Renal cortical epithelial cell (primary cell): Measurements from ENCODE around the gene GIMAP5. TPM values are rescaled to one million over a fixed set of nuclear protein-coding genes. Genes with fewer than 3 reads are reported as not detected.
"Not testable (repeated sequence)": the region's sequence is repeated elsewhere in the genome, so short reads cannot be mapped to it uniquely, and the experiment has no call there.

Source experiments
- DNase-seq: peaks from one replicate; pipeline ENCODE4 v3.0.0-alpha.2; 2011; ENCODE audit warnings: low read depth
- total RNA-seq: library from RNA; depleted of rRNA; stranded (reverse); fragments of >200 nt; gene quantifications from 2 replicates; pipeline ENCODE4 v1.2.3, GENCODE V29; 2014

GIMAP5 gene
- total RNA-seq, 1 donor from 2014 or later = 0.20 TPM

DNA sequence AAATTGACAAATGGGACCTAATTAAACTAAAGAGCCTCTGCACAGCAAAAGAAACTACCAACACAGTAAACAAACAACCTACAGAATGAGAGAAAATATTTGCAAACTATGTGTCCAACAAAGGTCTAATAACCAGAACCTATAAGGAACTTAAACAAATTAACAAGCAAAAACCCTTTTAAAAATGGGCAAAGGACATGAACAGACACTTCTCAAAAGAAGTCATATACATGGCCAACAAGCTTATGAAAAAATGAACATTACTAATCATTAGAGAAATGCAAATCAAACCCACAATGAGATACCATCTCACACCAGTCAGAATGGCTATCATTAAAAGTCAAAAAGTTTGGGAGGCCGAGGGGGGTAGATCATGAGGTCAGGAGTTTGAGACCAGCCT is 36.9 kb downstream of the GIMAP5 start:
- not testable (repeated sequence) for DNase-seq

DNA sequence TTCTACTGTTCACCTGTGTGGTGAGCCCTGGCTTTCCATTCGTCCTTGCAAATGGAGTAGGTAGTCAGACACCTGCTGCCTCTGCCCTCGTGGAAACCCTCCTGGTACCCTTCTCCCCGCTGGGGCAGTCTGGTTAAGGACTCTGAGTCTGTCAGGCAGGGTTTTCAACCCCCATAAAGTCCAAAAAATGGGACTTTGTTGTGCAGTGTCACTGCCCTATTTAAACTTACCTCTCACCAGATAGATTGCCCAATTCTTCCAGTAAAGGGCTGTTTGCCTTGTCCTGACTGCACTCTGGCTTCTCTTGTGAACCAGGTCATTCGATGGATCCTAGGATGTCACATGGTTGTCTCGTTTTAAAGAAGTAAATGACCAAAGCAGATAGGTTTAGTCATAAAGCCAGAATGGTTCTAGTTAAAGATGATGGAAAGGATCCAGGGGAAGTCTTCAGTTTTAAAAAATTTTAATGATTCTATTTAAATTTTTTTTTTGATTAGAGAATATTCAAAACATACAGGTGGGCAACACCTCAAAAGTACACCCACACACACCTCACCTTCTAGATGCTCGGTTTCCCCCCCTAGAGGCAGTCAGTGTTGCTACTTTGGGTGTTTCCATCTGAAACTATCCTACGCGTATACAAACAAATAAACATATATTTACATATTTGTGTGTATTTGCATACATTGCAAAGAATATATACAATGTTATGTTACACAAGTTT is 41.0 kb downstream of the GIMAP5 start:
- DNase-seq = no peak

DNA sequence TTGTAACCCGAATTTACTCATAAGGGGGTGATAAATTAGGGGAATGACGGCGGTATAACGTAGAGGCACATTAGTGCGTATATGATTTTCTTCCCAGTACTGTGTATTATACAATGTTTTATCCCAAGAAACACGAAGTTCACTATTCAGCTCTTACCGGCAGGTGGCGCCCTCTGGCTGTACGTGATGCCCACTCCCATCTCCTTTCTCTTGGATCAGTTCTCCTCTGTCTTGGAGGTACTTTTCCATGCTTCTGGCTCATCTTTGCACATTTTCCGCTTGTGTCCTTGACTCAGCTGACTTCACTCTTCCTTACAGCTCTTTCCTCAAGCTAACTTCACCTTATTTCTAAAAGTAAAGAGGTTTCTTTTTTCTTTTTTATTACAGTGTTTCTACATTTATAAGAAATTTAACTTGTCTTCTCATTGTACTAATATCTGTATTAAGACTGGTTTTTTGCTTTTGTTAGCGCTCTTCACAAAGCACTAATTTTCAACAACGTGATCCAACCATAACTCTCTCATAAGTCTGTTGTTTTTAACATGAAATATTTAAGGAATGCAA is 41.6 kb downstream of the GIMAP5 start:
- peak; percentile 50 for DNase-seq

DNA sequence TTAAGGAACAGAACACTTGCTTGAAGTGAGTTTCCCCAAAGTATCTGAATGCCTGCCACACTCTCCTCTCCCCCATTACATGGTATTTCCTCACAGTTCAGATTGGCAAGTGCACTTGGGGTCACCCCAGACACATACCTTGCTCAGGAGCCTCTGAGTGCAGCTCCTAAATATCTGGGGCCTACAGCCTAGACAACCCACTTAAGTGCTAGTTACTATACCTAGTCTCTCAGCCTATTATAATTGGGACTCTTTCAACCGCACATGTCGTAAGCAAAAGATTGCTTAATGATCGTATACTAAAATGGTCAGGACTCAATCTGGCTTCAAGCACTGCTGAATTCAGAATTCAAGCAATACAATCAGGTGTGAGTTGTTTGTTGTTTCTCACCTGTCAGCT is 43.1 kb downstream of the GIMAP5 start:
- DNase-seq = peak; percentile 27

DNA sequence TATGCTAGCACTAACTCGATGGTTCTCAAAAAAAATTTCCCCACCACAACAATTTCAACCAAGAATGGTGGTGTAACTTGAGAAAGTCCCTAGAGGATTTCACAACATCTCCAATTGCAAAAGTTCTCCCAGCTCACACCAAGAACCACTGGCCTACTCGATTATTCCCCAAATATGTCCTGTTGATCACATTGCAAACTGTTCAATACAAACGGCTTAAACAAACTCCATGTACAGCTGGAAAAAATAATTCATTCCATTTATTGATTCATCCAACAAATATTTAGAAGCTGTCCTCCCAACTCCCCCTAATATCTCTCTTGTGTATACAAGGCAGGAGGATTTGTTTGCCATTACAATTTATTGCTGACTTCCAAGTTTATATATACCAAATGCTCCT is 43.9 kb downstream of the GIMAP5 start:
- DNase-seq = peak; percentile 80

DNA sequence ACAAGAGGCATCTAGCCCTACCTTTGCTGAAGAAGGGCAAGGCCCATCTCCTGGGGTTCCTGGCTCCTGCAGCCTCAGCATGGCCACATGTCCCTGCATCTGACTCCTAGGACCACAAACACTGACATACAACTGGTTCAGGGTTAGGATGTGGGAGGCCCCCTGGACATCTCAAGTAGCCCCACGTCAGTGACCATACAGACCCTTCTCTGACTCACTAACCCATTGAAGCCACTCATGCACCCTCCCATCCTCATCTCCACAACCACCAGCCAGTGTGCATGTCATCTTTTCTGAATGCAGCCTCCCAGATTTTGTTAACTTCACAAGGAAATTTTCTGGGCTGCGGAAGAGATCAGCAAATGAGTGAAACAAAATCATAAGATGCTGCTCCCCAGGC is 44.7 kb downstream of the GIMAP5 start:
- no peak for DNase-seq

DNA sequence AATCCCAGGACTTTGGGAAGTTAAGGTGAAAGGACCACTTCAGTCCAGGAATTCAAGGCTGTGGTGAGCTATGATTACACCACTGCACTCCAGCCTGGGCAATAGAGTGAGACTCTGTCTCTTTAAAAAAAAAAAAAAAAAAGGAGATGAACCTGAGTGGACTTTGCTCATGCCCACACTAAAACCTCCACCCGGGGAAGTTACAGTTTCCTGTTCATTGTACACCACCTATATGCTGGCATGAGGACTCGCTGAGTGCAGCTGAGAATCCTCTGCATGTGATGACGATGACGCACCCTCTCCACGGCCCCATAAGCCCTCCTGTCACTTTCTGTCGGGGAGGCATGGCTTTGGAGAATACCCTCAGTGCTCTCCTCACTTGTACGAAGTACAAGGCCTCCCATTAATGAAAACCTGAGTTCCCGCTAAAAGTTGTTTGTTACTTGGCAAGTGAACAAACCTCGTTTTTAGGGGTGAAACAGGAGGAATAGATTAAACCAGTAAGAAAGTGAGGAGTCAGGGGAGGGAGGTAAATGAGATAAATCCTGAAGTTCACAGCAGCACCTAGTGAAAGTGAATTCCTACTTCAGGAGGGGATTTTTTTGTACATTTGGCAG is 47.0 kb downstream of the GIMAP5 start:
- peak; percentile 57 for DNase-seq

DNA sequence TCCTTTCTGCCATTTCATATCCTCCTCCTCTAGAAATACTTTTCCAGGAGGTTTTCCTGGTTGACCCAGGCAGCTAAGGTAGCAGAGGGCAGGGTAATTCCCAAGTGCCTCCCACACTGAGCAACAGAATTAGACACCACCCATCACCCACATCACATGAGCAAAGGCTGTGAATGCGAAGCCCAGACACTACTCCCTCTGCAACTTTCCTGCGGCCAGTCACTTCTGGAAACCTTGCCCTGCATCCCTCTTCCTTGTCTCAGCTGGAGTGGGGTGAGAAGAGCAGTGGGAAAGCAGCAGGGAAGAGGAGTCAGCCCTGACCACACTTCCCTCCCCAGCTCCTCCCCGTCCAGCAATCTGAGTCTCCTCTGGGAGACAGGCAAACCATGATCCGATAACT is 47.7 kb downstream of the GIMAP5 start:
- peak; percentile 61 for DNase-seq

DNA sequence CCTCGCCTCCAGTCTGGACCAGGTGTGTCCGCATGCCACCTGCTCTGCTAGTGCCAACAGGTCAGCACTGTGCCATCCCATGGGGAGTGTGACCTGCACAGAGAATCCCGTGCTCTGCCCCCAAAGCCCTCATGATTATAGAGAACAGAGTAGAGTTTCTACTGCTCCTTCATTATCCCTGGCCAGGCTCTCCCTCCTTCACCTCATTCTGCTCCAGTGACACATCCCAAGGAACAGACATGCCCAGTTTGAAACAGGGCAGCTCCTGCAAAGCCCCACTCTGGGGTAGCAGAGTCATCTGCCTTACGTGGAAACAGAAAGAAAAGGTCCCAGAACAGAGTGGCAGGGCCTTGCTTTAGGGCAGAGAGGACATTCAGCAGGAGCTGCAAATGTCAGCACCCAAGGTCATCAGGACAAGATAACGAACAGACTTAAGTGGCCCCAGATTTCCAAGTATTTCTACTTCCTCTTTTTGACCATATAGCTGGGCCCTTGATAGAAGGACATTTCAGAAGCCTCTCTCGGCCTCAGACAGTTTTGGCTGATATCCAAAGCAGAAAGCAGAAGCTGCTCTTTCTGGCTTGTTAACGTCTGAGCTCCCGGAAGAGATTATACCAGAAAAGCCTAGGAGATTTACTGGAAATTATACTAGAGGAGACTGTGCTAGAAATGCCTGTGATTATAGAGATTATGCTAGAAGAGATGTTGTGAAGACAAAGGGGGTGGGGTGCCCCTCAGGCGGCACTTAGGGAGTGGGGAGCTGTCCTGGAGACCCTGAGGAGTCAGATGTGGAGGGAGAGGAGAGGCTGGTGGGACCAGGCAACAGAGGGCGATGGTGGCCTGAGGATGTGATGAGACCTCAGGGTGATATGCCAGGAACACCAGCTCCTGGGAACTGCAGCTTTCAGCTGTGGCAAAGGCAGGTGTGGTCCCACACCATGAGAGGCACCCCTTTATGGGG is 50.4 kb downstream of the GIMAP5 start:
- DNase-seq = no peak

DNA sequence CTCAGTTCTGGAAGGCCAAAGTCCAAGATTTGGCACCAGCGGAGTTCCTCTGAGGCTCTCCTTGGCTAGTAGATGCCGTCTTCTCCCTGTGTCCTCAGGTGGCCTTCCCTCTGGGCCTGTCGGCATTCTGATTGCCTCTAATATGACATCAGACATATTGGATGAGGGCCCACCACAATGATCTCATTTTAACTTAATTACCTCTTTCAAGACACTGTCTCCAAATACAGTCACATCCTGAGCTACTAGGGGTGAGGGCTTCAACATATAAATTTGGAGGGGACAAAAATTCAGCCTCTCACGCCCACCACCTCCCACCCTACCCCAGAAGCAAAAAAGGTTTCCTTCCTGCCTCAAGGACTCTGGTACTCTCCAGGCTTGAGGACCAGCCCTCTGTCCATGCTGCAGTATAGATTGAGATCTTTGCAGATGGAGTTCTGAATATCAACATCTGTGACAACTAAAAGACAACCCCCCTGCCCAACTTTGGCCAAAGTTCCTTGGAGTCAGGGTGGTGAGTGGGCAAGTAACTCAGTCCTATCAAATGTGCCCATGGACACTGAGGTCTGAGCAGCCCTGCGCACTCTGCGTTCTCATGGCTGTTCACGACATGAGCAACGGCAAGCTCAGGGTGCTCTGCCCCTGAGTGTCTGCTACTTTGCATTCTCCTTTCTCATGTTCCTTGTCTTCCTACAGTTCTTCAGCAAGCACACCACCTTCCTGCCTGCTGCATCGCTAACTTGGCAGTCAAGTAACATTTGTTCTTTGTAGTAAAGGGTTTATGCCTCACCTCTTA is 51.5 kb downstream of the GIMAP5 start:
- peak; percentile 13 for DNase-seq

DNA sequence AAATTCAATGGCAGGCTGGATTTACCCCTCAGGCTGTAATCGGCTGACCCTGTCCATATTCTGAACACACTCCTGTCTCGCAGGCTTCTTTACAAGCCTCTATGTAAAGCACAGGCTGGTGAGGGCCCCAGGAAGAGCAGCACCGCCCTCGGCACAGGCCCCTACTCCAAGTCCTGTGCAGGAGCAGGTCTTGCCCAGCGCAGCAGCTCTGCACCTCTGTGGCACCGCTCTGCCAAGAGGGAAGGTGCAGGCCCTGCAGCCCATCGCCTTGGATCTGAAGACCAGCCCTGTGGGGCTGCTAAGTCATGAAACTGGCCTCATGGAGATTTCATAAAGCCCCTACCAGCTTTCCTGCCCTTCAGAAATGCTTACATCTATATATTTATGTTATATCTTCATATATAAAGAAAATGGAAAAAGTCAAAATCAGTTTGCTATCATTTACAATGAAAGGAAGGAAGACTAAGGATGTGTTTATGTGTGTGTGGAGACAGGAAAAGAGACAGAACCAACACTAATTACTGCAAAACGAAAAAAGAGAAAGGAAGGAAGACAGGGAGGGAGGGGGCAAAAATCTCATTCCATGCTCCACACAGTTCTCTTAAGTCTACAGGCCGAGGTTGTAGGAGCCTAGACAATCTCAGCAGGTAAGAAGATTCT is 53.3 kb downstream of the GIMAP5 start:
- DNase-seq = no peak

DNA sequence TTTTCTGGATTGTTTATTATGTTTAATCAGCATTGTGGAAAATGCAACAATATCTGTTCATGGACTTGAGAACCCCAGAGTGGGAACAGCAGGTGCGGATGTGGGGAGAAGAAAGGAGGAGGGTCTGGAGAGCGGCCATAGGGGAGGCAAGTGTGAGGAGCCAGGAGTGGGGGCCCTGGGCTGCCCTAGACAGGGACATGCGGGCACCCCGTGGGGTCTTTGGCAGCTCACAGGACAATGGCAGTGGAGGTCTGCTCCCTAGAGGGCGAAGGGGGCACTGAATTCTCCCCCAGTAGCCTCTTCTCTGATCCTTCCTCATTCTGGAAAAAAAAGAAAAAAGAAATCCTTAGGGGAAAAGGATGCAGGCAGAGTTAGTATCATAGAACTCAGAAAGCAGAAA is 54.1 kb downstream of the GIMAP5 start:
- no peak for DNase-seq

DNA sequence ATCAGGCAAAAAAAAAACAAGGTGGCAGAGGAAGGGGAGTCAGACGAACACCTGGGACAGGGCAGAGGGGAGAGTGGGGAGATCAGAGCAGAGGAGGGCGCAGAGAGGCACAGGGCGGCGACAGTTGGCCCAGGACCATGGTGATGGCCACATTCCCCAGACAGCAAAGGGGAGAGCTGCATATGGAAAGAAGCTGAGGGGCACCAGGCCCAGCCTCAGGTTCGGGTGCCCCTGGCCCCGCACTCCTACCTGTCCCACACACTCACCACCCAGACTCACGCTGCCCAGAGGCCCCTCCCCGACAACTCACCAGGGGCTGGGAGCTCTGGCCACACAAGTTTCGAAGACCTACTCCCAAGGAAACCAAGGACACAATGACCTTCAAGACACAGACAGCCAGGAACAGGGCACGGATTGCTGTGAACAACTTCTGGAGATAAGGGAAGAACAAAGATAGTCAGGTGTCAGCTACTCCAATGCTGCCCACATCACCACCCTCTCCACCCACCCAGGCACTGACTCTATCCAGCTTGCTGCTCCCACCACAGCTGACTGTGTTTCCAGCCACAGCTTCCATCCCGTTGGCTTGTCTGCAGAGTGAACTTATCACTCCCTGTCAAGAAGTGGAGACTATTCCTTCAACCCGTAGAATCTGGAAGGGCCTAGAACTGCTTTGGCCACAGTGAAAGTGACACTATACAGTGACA is 54.7 kb downstream of the GIMAP5 start:
- DNase-seq = no peak

Other genes starting within 250 kb of the GIMAP5 start
- 0.05 and 0.35 TPM in 2 replicates for gene GIMAP7, start 222.5 kb upstream of the GIMAP5 start, total RNA-seq
- 2.1 TPM in 1 of 2 replicates, not detected in the other for gene GIMAP4, start 170.0 kb upstream of the GIMAP5 start, total RNA-seq
- gene GIMAP6, start 105.0 kb upstream of the GIMAP5 start, total RNA-seq = 0.15 and 0.35 TPM in 2 replicates
- 0.85 and 1.2 TPM in 2 replicates for gene GIMAP2, start 51.7 kb upstream of the GIMAP5 start, total RNA-seq
- gene GIMAP1, start 20.8 kb upstream of the GIMAP5 start, total RNA-seq = not detected in 2 replicates
- gene TMEM176B, start 62.9 kb downstream of the GIMAP5 start, total RNA-seq = 0.75 and 1.0 TPM in 2 replicates
- gene TMEM176A, start 63.4 kb downstream of the GIMAP5 start, total RNA-seq = 0.35 TPM in 1 of 2 replicates, not detected in the other
- gene AOC1, start 115.1 kb downstream of the GIMAP5 start, total RNA-seq = 6.1 and 6.4 TPM in 2 replicates
- gene KCNH2, start 240.9 kb downstream of the GIMAP5 start, total RNA-seq = 1.2 and 2.3 TPM in 2 replicates